Erythroblast (primary cell): ENCODE data around the gene POT1.

ENCODE experiments used
- GATA1 ChIP-seq: IDR thresholded peaks from 2 replicates; pipeline ENCODE4 v1.6.1; 2011; ENCODE audit warnings: low read depth, mild to moderate bottlenecking, control low read depth, low read length, moderate library complexity
- POLR2A ChIP-seq: IDR thresholded peaks from 2 replicates; pipeline ENCODE4 v1.6.1; 2011; ENCODE audit warnings: mild to moderate bottlenecking, low read length

- TF ChIP-seq POLR2A (no peak), GATA1 (no peak)
Observed at GRCh38 chr7:124843336-124843735, 86.3 kb downstream of the POT1 start.
